ENCODE measurements around the gene ARPC1B. TPM values are rescaled to one million over a fixed set of nuclear protein-coding genes. Genes with fewer than 3 reads are reported as not detected.
"Not testable (repeated sequence)": the region's sequence is repeated elsewhere in the genome, so short reads cannot be mapped to it uniquely, and the experiment has no call there.

The ARPC1B gene
- total and polyA plus RNA-seq, 5 donors: 35.5 to 65.1 (median 52.9) TPM

- 97% methylated on average over 3 of the region's 3 CpGs for WGBS
- ATAC-seq; H3K9me3 ChIP-seq (ENCODE audit: control insufficient read depth, low read length); DNase-seq; H3K4me3 ChIP-seq (ENCODE audit: low read length); H3K4me1 ChIP-seq (ENCODE audit: control insufficient read depth, insufficient read depth, low read length); H3K27ac ChIP-seq (ENCODE audit: low read length); H3K27me3 ChIP-seq (ENCODE audit: control insufficient read depth, insufficient read depth); intact Hi-C loops (cut with DNase I): not testable (repeated sequence)
These were observed 23.9 kb upstream of the ARPC1B start for GRCh38 chr7:99350641-99351040.

GRCh38 chr7:99352247-99352646, 22.3 kb upstream of the ARPC1B start:
- H3K27me3 ChIP-seq (ENCODE audit: control insufficient read depth, insufficient read depth): no peaks in the 10 kb centered on the region
- H3K27ac ChIP-seq (ENCODE audit: low read length): no peak overlapping the region
- no peaks in the 10 kb centered on the region for H3K4me1 ChIP-seq (ENCODE audit: control insufficient read depth, insufficient read depth, low read length)
- 96% methylated on average over 5 of the region's 5 CpGs for WGBS
- DNase-seq (no peak), ATAC-seq (no peak)
- no peak overlapping the region for H3K4me3 ChIP-seq (ENCODE audit: low read length)
- intact Hi-C loops (cut with DNase I): no loop called here
- no peaks in the 10 kb centered on the region for H3K9me3 ChIP-seq (ENCODE audit: control insufficient read depth, low read length)

- intact Hi-C loops (cut with DNase I): no loop called here
- 91% methylated on average over 7 of the region's 7 CpGs for WGBS
These were observed 19.4 kb upstream of the ARPC1B start for GRCh38 chr7:99355098-99355497.

GRCh38 chr7:99357701-99358490, 16.6 kb upstream of the ARPC1B start:
- peak overlapping the region; percentile 26 for H3K27ac ChIP-seq (ENCODE audit: low read length)
- 88% methylated on average over 16 of the region's 16 CpGs for WGBS
- ATAC-seq: peak; percentile 36 to 53

More at GRCh38 chr7:99355098-99355497, 19.4 kb upstream of the ARPC1B start:
- no peak for DNase-seq
- H3K4me1 ChIP-seq (ENCODE audit: control insufficient read depth, insufficient read depth, low read length): no peaks in the 10 kb centered on the region
- no peaks in the 10 kb centered on the region for H3K27me3 ChIP-seq (ENCODE audit: control insufficient read depth, insufficient read depth)
- no peak overlapping the region for H3K4me3 ChIP-seq (ENCODE audit: low read length)
- H3K9me3 ChIP-seq (ENCODE audit: control insufficient read depth, low read length): no peaks in the 10 kb centered on the region
- H3K27ac ChIP-seq (ENCODE audit: low read length): no peak overlapping the region
- ATAC-seq: no peak

GRCh38 chr7:99358521-99358920, 16.0 kb upstream of the ARPC1B start:
- H3K27me3 ChIP-seq (ENCODE audit: control insufficient read depth, insufficient read depth); H3K4me1 ChIP-seq (ENCODE audit: control insufficient read depth, insufficient read depth, low read length); H3K4me3 ChIP-seq (ENCODE audit: low read length); intact Hi-C loops (cut with DNase I); H3K9me3 ChIP-seq (ENCODE audit: control insufficient read depth, low read length); DNase-seq; ATAC-seq; H3K27ac ChIP-seq (ENCODE audit: low read length): not testable (repeated sequence)
- 92% methylated on average over 15 of the region's 15 CpGs for WGBS

More at GRCh38 chr7:99357701-99358490, 16.6 kb upstream of the ARPC1B start:
- Histone ChIP-seq H3K27me3 (ENCODE audit: control insufficient read depth, insufficient read depth) (no peaks in the 10 kb centered on the region), H3K4me1 (ENCODE audit: control insufficient read depth, insufficient read depth, low read length) (no peaks in the 10 kb centered on the region), H3K4me3 (ENCODE audit: low read length) (no peak overlapping the region), H3K9me3 (ENCODE audit: control insufficient read depth, low read length) (no peaks in the 10 kb centered on the region)
- intact Hi-C loops (cut with DNase I): no loop called here
- no peak for DNase-seq

GRCh38 chr7:99359465-99360154, 14.9 kb upstream of the ARPC1B start:
- Histone ChIP-seq H3K9me3 (ENCODE audit: control insufficient read depth, low read length) (no peaks in the 10 kb centered on the region), H3K4me3 (ENCODE audit: low read length) (no peak overlapping the region), H3K4me1 (ENCODE audit: control insufficient read depth, insufficient read depth, low read length) (no peaks in the 10 kb centered on the region), H3K27ac (ENCODE audit: low read length) (no peak overlapping the region), H3K27me3 (ENCODE audit: control insufficient read depth, insufficient read depth) (no peaks in the 10 kb centered on the region)
- ATAC-seq (peak in 1 of 2 donors; percentile 18), DNase-seq (no peak)
- WGBS: 88% methylated on average over 22 of the region's 22 CpGs
- intact Hi-C loops (cut with DNase I): no loop called here

GRCh38 chr7:99362801-99363200, 11.7 kb upstream of the ARPC1B start:
- Histone ChIP-seq H3K27ac (ENCODE audit: low read length) (no peak overlapping the region), H3K9me3 (ENCODE audit: control insufficient read depth, low read length) (no peaks in the 10 kb centered on the region), H3K27me3 (ENCODE audit: control insufficient read depth, insufficient read depth) (no peaks in the 10 kb centered on the region), H3K4me1 (ENCODE audit: control insufficient read depth, insufficient read depth, low read length) (no peaks in the 10 kb centered on the region), H3K4me3 (ENCODE audit: low read length) (no peak overlapping the region)
- intact Hi-C loops (cut with DNase I): no loop called here
- no peak for ATAC-seq
- DNase-seq: no peak
- 77% methylated on average over 3 of the region's 3 CpGs for WGBS

GRCh38 chr7:99363286-99363685, 11.2 kb upstream of the ARPC1B start:
- Histone ChIP-seq H3K27me3 (ENCODE audit: control insufficient read depth, insufficient read depth) (no peaks in the 10 kb centered on the region), H3K27ac (ENCODE audit: low read length) (no peak overlapping the region), H3K4me3 (ENCODE audit: low read length) (no peak overlapping the region), H3K9me3 (ENCODE audit: control insufficient read depth, low read length) (no peaks in the 10 kb centered on the region), H3K4me1 (ENCODE audit: control insufficient read depth, insufficient read depth, low read length) (no peaks in the 10 kb centered on the region)
- DNase-seq: no peak
- WGBS: 90% methylated on average over 5 of the region's 5 CpGs
- intact Hi-C loops (cut with DNase I): no loop called here
- ATAC-seq: no peak

GRCh38 chr7:99365318-99366141, 9.0 kb upstream of the ARPC1B start:
- WGBS: 84% methylated on average over 17 of the region's 17 CpGs

GRCh38 chr7:99366646-99367045, 7.9 kb upstream of the ARPC1B start:
- H3K27ac ChIP-seq (ENCODE audit: low read length): no peak overlapping the region
- no peaks in the 10 kb centered on the region for H3K9me3 ChIP-seq (ENCODE audit: control insufficient read depth, low read length)
- ATAC-seq (no peak), DNase-seq (no peak)
- 80% methylated on average over 11 of the region's 11 CpGs for WGBS
- no peak overlapping the region for H3K4me3 ChIP-seq (ENCODE audit: low read length)
- intact Hi-C loops (cut with DNase I): no loop called here
- H3K27me3 ChIP-seq (ENCODE audit: control insufficient read depth, insufficient read depth): no peaks in the 10 kb centered on the region
- H3K4me1 ChIP-seq (ENCODE audit: control insufficient read depth, insufficient read depth, low read length): no peaks in the 10 kb centered on the region

More at GRCh38 chr7:99365318-99366141, 9.0 kb upstream of the ARPC1B start:
- Histone ChIP-seq H3K9me3 (ENCODE audit: control insufficient read depth, low read length) (no peaks in the 10 kb centered on the region), H3K27ac (ENCODE audit: low read length) (no peak overlapping the region), H3K4me1 (ENCODE audit: control insufficient read depth, insufficient read depth, low read length) (no peaks in the 10 kb centered on the region), H3K4me3 (ENCODE audit: low read length) (no peak overlapping the region), H3K27me3 (ENCODE audit: control insufficient read depth, insufficient read depth) (no peaks in the 10 kb centered on the region)
- DNase-seq: peak in 2 of 3 donors; percentile 74 to 81
- intact Hi-C loops (cut with DNase I): no loop called here
- ATAC-seq: peak; percentile 67 to 73
